Endothelial cell of umbilical vein (primary cell): Measurements from ENCODE around the gene NECTIN4. TPM values are rescaled to one million over a fixed set of nuclear protein-coding genes. Genes with fewer than 3 reads are reported as not detected.

ENCODE experiments used
- BruUV-seq: library from RNA; stranded (reverse); fragments of 400-500 nt; replicated peaks from 2 replicates; lab custom pipeline; 2021; lab: Mats Ljungman, UMichigan
- CTCF ChIA-PET: fragments of 300-600, 350-600 bp; sonication (Branson Sonifier 250); formaldehyde crosslinking; loops from one replicate; lab custom pipeline; 2021; ENCODE audit warnings: antibody characterized with exemption, inconsistent platforms; lab: Charles Lee
- POLR2A ChIA-PET: fragments of 300-600, 350-600 bp; sonication (Branson Sonifier 250); formaldehyde crosslinking; loops from one replicate; lab custom pipeline; 2021; ENCODE audit warnings: antibody characterized with exemption, inconsistent platforms; lab: Charles Lee
- DNase-seq: peaks from one replicate; pipeline ENCODE4 v3.0.0-alpha.2; 2011; ENCODE audit warnings: low read depth, low spot score
- FAIRE-seq: peaks from 2 replicates; lab custom pipeline; 2011; peaks lifted over from hg19 to GRCh38; lab: Jason Lieb, UNC
- H2AFZ ChIP-seq: 2 replicates; pipeline ENCODE4 v1.6.0; 2012; ENCODE audit warnings: low read depth, low read length, control low read depth, inconsistent platforms
- H3K27ac ChIP-seq: 2 replicates; pipeline ENCODE4 v1.5.1; 2011; ENCODE audit warnings: low read depth, mild to moderate bottlenecking, control low read depth, low read length, moderate library complexity; ENCODE audit not compliant: insufficient read depth
- H3K27me3 ChIP-seq, 2 experiments: 2 replicates each; pipeline versions ENCODE4 v1.6.0 to v1.6.1; 2011; ENCODE audit warnings: low read length in 2 of 2, mixed read lengths in 1 of 2; ENCODE audit not compliant: control insufficient read depth in 2 of 2, insufficient read depth in 2 of 2
- H3K36me3 ChIP-seq, 2 experiments: 2 replicates in 1 of 2; 3 replicates in 1 of 2; pipeline ENCODE4 v1.5.1; 2011; ENCODE audit warnings: low read length in 2 of 2, mild to moderate bottlenecking in 1 of 2, moderate library complexity in 1 of 2; ENCODE audit not compliant: control insufficient read depth in 2 of 2, insufficient read depth in 2 of 2; ENCODE audit errors: extremely low read depth in 1 of 2
- H3K4me1 ChIP-seq: 3 replicates; pipeline ENCODE4 v1.5.1; 2011; ENCODE audit warnings: mild to moderate bottlenecking, low read length; ENCODE audit not compliant: control insufficient read depth, insufficient read depth; ENCODE audit errors: extremely low read depth
- H3K4me2 ChIP-seq: 2 replicates; pipeline ENCODE4 v1.6.1; 2011; ENCODE audit warnings: low read length, control low read depth, mixed read lengths; ENCODE audit not compliant: insufficient read depth
- H3K4me3 ChIP-seq, 3 experiments: fragments of 200-600 bp in 1 of 3; sonication (generic), shearing (Covaris generic) in 1 of 3; replicated peaks in 1 of 3; 2 replicates each; pipeline ENCODE4 v1.5.1; 2011 to 2016; ENCODE audit warnings: control low read depth in 3 of 3, low read length in 3 of 3, mild to moderate bottlenecking in 2 of 3, inconsistent platforms in 1 of 3, low read depth in 1 of 3, moderate library complexity in 1 of 3; ENCODE audit not compliant: insufficient read depth in 1 of 3
- H3K79me2 ChIP-seq: 2 replicates; pipeline ENCODE4 v1.6.0; 2012; ENCODE audit warnings: low read length, inconsistent platforms; ENCODE audit not compliant: control insufficient read depth, insufficient read depth
- H3K9ac ChIP-seq: replicated peaks from 2 replicates; pipeline ENCODE3; 2011; ENCODE audit warnings: low read length, control low read depth; ENCODE audit not compliant: insufficient read depth; ENCODE audit errors: extremely low read depth
- H3K9me1 ChIP-seq: replicated peaks from 3 replicates; pipeline ENCODE4 v1.6.0; 2011; ENCODE audit warnings: mild to moderate bottlenecking, low read length; ENCODE audit not compliant: control insufficient read depth, insufficient read depth; ENCODE audit errors: extremely low read depth
- H3K9me3 ChIP-seq: replicated peaks from 2 replicates; pipeline ENCODE4 v1.5.1; 2012; ENCODE audit warnings: low read length, inconsistent platforms; ENCODE audit not compliant: control insufficient read depth, insufficient read depth
- H4K20me1 ChIP-seq: replicated peaks from 2 replicates; pipeline ENCODE3; 2011; ENCODE audit warnings: mild to moderate bottlenecking, low read length; ENCODE audit not compliant: control insufficient read depth, insufficient read depth; ENCODE audit errors: extremely low read depth
- EZH2 ChIP-seq: IDR thresholded peaks from 2 replicates; pipeline ENCODE4 v1.6.1; 2012; ENCODE audit warnings: borderline replicate concordance, low read depth, mild to moderate bottlenecking, moderate library complexity, low read length, inconsistent platforms; ENCODE audit not compliant: severe bottlenecking
- FOS ChIP-seq: IDR thresholded peaks from 2 replicates; pipeline ENCODE4 v1.6.1; 2011; ENCODE audit warnings: mild to moderate bottlenecking, low read length, moderate library complexity, borderline replicate concordance; ENCODE audit not compliant: insufficient read depth
- GATA2 ChIP-seq: IDR thresholded peaks from 2 replicates; pipeline ENCODE4 v1.7.0; 2011; ENCODE audit warnings: low read depth, mild to moderate bottlenecking, moderate library complexity, mixed read lengths, low read length; ENCODE audit not compliant: insufficient read length, insufficient read depth
- JUN ChIP-seq: IDR thresholded peaks from 2 replicates; pipeline ENCODE4 v1.6.1; 2011; ENCODE audit warnings: borderline replicate concordance, low read depth; ENCODE audit not compliant: insufficient read length, insufficient read depth
- MYC ChIP-seq: IDR thresholded peaks from one replicate; pipeline ENCODE4 v1.6.1; 2011; ENCODE audit warnings: mild to moderate bottlenecking, low read depth, low read length
- POLR2A ChIP-seq: IDR thresholded peaks from 2 replicates; pipeline ENCODE4 v1.6.1; 2012; ENCODE audit warnings: low read depth, mild to moderate bottlenecking, control low read depth, low read length
- POLR2AphosphoS5 ChIP-seq: IDR thresholded peaks from 2 replicates; pipeline ENCODE4 v1.6.1; 2012; ENCODE audit warnings: low read depth, mild to moderate bottlenecking, control low read depth, low read length, moderate library complexity; ENCODE audit not compliant: insufficient read depth
- dilution Hi-C: fragments of 300-500 bp; cut with MboI; formaldehyde crosslinking; loops from one replicate; pipeline ENCODE4 v1.15.0; 2019; ENCODE audit warnings: low sequenced_read_pairs; ENCODE audit not compliant: extremely low pct_ligation_motif_present
- intact Hi-C: fragments of 100-400 bp; cut with micrococcal nuclease; formaldehyde crosslinking; loops from one replicate; pipeline ENCODE4 v1.10.0; 2022
- polyA plus RNA-seq, 4 experiments: library from polyadenylated mRNA; depleted of rRNA in 3 of 4; stranded (reverse) in 3 of 4; unstranded in 1 of 4; fragments of >200 nt; gene quantifications; 2 replicates each; pipeline versions ENCODE4 v1.2.1 to v1.2.3, GENCODE V29; 2011 to 2012; ENCODE audit warnings: missing spikeins in 1 of 4
- total RNA-seq: library from RNA; stranded (reverse); gene quantifications from 2 replicates; pipeline ENCODE4 v1.2.3, GENCODE V29; 2021
- TF ChIP-seq, protein P1 (sequence below): IDR thresholded peaks from 2 replicates; pipeline ENCODE4 v1.6.1; 2011; ENCODE audit not compliant: insufficient read depth, insufficient read length
- TF ChIP-seq, protein P2 (sequence below), 2 donors: IDR thresholded peaks; 1 replicate in 1 of 2; 2 replicates in 1 of 2; pipeline ENCODE4 v1.5.1; 2011; ENCODE audit warnings: low read length in 2 of 2, mild to moderate bottlenecking in 2 of 2, moderate library complexity in 2 of 2, control low read depth in 1 of 2, inconsistent platforms in 1 of 2, low read depth in 1 of 2; ENCODE audit not compliant: insufficient read depth in 1 of 2; ENCODE audit errors: extremely low read depth in 1 of 2

The NECTIN4 gene
- total and polyA plus RNA-seq, 2 donors (not counting 3 experiments of a cell fraction or from before 2014, with no cell fraction given): 0.15 to 0.58 TPM

- no peak overlapping the region for H3K9ac ChIP-seq
- H3K4me3 ChIP-seq: no peak overlapping the region
- POLR2A ChIA-PET: interaction anchor here (0.6 kb wide), 1 partner anchor 33 kb away, joined by 4 read pairs; no protein-coding TSS in a partner anchor
- no peaks in the 10 kb centered on the region for H4K20me1 ChIP-seq
- no peak overlapping the region for H3K27ac ChIP-seq
- no peaks in the 10 kb centered on the region for H3K36me3 ChIP-seq
- H3K79me2 ChIP-seq: peaks cover 15% of the 10 kb centered on the region
- CTCF ChIA-PET: interaction anchor here (0.9 to 5.4 kb wide), 12 partner anchors 10 to 303 kb away, joined by 3 to 51 read pairs (median 4); partner anchors contain the start of genes KLHDC9 and UFC1
- dilution Hi-C loops: no loop called here
- peaks cover 5% of the 10 kb centered on the region for H3K4me1 ChIP-seq
- H3K4me2 ChIP-seq: no peak overlapping the region
- H3K9me1 ChIP-seq: no peaks in the 10 kb centered on the region
- TF ChIP-seq MYC (no peak), EZH2 (no peak), POLR2AphosphoS5 (no peak), JUN (no peak), GATA2 (no peak), FOS (no peak), POLR2A (no peak)
- TF ChIP-seq, protein P1, sequence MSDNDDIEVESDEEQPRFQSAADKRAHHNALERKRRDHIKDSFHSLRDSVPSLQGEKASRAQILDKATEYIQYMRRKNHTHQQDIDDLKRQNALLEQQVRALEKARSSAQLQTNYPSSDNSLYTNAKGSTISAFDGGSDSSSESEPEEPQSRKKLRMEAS: no peak
- TF ChIP-seq, protein P2, sequence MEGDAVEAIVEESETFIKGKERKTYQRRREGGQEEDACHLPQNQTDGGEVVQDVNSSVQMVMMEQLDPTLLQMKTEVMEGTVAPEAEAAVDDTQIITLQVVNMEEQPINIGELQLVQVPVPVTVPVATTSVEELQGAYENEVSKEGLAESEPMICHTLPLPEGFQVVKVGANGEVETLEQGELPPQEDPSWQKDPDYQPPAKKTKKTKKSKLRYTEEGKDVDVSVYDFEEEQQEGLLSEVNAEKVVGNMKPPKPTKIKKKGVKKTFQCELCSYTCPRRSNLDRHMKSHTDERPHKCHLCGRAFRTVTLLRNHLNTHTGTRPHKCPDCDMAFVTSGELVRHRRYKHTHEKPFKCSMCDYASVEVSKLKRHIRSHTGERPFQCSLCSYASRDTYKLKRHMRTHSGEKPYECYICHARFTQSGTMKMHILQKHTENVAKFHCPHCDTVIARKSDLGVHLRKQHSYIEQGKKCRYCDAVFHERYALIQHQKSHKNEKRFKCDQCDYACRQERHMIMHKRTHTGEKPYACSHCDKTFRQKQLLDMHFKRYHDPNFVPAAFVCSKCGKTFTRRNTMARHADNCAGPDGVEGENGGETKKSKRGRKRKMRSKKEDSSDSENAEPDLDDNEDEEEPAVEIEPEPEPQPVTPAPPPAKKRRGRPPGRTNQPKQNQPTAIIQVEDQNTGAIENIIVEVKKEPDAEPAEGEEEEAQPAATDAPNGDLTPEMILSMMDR (IDR thresholded peaks at IDR 0.05; ENCODE audit: extremely low read depth in 1 of 2, insufficient read depth in 1 of 2, low read depth in 1 of 2, low read length in 2 of 2): no peak
- BruUV-seq: no TSS peak
- DNase-seq (no peak), FAIRE-seq (no peak)
- no peaks in the 10 kb centered on the region for H3K27me3 ChIP-seq
- no peaks in the 10 kb centered on the region for H3K9me3 ChIP-seq
- H2AFZ ChIP-seq: no peak overlapping the region
- intact Hi-C loops: loop anchor here (2.0 kb wide), 1 partner anchor 93 kb away; the partner anchor contains the start of gene USF1
Measured at GRCh38 chr1:161137881-161138280, 48.5 kb upstream of the NECTIN4 start.
